Neural progenitor cell (in vitro differentiated cells): ENCODE measurements around the gene ATR. TPM values are rescaled to one million over a fixed set of nuclear protein-coding genes. Genes with fewer than 3 reads are reported as not detected.

Experiments
- DNase-seq: peaks from one replicate; pipeline ENCODE4 v3.0.0-alpha.2; 2016; ENCODE audit warnings: low spot score
- H2AFZ ChIP-seq: fragments of 200-600 bp; sonication (generic); replicated peaks from 2 replicates; pipeline ENCODE4 v1.6.1; 2016; ENCODE audit warnings: antibody characterized with exemption
- H3F3A ChIP-seq: fragments of 200-600 bp; sonication (generic); 2 replicates; pipeline ENCODE4 v1.6.1; 2016; ENCODE audit warnings: antibody characterized with exemption, low read depth
- H3K27ac ChIP-seq: fragments of 200-600 bp; sonication (generic); 2 replicates; pipeline ENCODE4 v1.5.1; 2016; ENCODE audit warnings: mild to moderate bottlenecking
- H3K27me3 ChIP-seq: fragments of 200-600 bp; sonication (generic); 2 replicates; pipeline ENCODE4 v1.6.1; 2016; ENCODE audit warnings: mild to moderate bottlenecking, moderate library complexity
- H3K36me3 ChIP-seq: fragments of 200-600 bp; sonication (generic); 2 replicates; pipeline ENCODE4 v1.5.1; 2016
- H3K4me1 ChIP-seq: fragments of 200-600 bp; sonication (generic); 2 replicates; pipeline ENCODE4 v1.6.1; 2016; ENCODE audit warnings: mixed run types
- H3K4me2 ChIP-seq: fragments of 200-600 bp; sonication (generic); 2 replicates; pipeline ENCODE4 v1.6.1; 2016
- H3K4me3 ChIP-seq: fragments of 200-600 bp; sonication (generic); 2 replicates; pipeline ENCODE4 v1.5.1; 2016
- H3K79me2 ChIP-seq: fragments of 200-600 bp; sonication (generic); 2 replicates; pipeline ENCODE4 v1.6.1; 2016; ENCODE audit warnings: low read depth
- H3K9ac ChIP-seq: fragments of 200-600 bp; sonication (generic); 2 replicates; pipeline ENCODE4 v1.6.1; 2016
- H3K9me3 ChIP-seq: fragments of 200-600 bp; sonication (generic); 2 replicates; pipeline ENCODE4 v1.5.1; 2016; ENCODE audit warnings: low read depth
- H4K20me1 ChIP-seq: fragments of 200-600 bp; sonication (generic); 2 replicates; pipeline ENCODE4 v1.6.1; 2016; ENCODE audit warnings: low read depth
- H3K27ac Mint-ChIP-seq: 3 replicates; pipeline ENCODE4 v1.8.0; 2021; ENCODE audit warnings: mixed read lengths
- H3K27me3 Mint-ChIP-seq: 2 replicates; pipeline ENCODE4 v1.8.0; 2022; ENCODE audit warnings: low read depth, mild to moderate bottlenecking, inconsistent platforms, moderate library complexity, mixed read lengths; ENCODE audit not compliant: insufficient read depth
- H3K36me3 Mint-ChIP-seq: 3 replicates; pipeline ENCODE4 v1.8.0; 2021; ENCODE audit warnings: mixed read lengths
- H3K4me1 Mint-ChIP-seq: 3 replicates; pipeline ENCODE4 v1.8.0; 2021; ENCODE audit warnings: mixed read lengths
- H3K4me3 Mint-ChIP-seq: 3 replicates; pipeline ENCODE4 v1.8.0; 2021; ENCODE audit warnings: mild to moderate bottlenecking, moderate library complexity, mixed read lengths
- H3K9me3 Mint-ChIP-seq: 3 replicates; pipeline ENCODE4 v1.8.0; 2020; ENCODE audit warnings: mixed read lengths
- EZH2 ChIP-seq: fragments of 200-600 bp; sonication (generic); IDR thresholded peaks from 2 replicates; pipeline ENCODE4 v1.6.1; 2017; ENCODE audit warnings: antibody characterized with exemption, mild to moderate bottlenecking, moderate library complexity
- EZH2phosphoT487 ChIP-seq: fragments of 200-600 bp; sonication (generic); IDR thresholded peaks from 2 replicates; pipeline ENCODE4 v1.6.1; 2017; ENCODE audit warnings: antibody characterized with exemption
- total RNA-seq: library from RNA; depleted of rRNA; stranded (reverse); fragments of >200 nt; gene quantifications from 2 replicates; pipeline ENCODE4 v1.2.3, GENCODE V29; 2015; ENCODE audit warnings: low replicate concordance
- TF ChIP-seq, protein P1 (sequence below): fragments of 200-600 bp; sonication (generic); IDR thresholded peaks from 2 replicates; pipeline ENCODE4 v1.5.1; 2017; ENCODE audit warnings: antibody characterized with exemption, mild to moderate bottlenecking

ATR gene
- total RNA-seq, 1 donor from 2014 or later = 48.4 TPM

DNA sequence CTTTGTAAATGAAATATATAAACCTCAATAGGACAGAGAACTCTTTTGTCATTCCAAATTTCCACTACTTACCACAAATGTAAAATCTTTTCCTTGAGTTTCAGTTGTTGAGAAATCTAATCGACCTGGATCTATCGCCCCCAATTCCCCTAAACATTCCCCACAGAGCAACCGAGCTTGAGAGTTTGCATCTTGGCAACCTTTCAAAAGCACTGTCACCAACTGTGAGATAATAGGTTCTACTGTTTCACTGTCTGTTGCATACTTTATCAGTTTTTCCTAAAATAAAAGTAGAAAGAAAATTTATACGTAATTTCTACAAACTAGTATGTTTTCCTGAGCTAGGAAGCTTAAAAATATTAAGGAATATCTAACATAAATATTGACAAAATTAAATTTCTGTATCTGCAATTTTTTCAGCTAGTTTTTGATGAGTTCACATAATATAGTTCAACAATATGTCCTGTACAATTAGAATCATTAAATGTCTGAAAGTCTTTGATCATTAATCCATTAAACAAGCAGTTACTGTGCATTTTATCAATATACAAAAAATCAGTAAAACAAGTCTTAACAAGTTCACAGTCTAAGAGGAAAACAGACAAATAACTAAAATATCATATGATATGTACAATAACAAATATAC is 54.5 kb downstream of the ATR start:
- DNase-seq = no peak
- Histone ChIP-seq H3K9me3 (no peaks in the 10 kb centered on the region), H3K36me3 (peaks cover 15% of the 10 kb centered on the region), H3K27ac (no peak overlapping the region), H3K9ac (no peak overlapping the region), H3K4me3 (no peak overlapping the region), H3K4me2 (no peak overlapping the region), H4K20me1 (no peaks in the 10 kb centered on the region), H3K4me1 (no peaks in the 10 kb centered on the region), H3K79me2 (no peaks in the 10 kb centered on the region), H2AFZ (no peak overlapping the region), H3K27me3 (no peaks in the 10 kb centered on the region), H3F3A (no peaks in the 10 kb centered on the region)
- Mint-ChIP-seq H3K9me3 (no peaks in the 10 kb centered on the region), H3K27ac (no peak overlapping the region), H3K4me3 (no peak overlapping the region), H3K4me1 (no peaks in the 10 kb centered on the region), H3K27me3 (no peaks in the 10 kb centered on the region), H3K36me3 (peaks cover 17% of the 10 kb centered on the region)
- no peak for TF ChIP-seq EZH2phosphoT487
- TF ChIP-seq, protein P1, sequence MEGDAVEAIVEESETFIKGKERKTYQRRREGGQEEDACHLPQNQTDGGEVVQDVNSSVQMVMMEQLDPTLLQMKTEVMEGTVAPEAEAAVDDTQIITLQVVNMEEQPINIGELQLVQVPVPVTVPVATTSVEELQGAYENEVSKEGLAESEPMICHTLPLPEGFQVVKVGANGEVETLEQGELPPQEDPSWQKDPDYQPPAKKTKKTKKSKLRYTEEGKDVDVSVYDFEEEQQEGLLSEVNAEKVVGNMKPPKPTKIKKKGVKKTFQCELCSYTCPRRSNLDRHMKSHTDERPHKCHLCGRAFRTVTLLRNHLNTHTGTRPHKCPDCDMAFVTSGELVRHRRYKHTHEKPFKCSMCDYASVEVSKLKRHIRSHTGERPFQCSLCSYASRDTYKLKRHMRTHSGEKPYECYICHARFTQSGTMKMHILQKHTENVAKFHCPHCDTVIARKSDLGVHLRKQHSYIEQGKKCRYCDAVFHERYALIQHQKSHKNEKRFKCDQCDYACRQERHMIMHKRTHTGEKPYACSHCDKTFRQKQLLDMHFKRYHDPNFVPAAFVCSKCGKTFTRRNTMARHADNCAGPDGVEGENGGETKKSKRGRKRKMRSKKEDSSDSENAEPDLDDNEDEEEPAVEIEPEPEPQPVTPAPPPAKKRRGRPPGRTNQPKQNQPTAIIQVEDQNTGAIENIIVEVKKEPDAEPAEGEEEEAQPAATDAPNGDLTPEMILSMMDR = no peak
- no peak for TF ChIP-seq EZH2

DNA sequence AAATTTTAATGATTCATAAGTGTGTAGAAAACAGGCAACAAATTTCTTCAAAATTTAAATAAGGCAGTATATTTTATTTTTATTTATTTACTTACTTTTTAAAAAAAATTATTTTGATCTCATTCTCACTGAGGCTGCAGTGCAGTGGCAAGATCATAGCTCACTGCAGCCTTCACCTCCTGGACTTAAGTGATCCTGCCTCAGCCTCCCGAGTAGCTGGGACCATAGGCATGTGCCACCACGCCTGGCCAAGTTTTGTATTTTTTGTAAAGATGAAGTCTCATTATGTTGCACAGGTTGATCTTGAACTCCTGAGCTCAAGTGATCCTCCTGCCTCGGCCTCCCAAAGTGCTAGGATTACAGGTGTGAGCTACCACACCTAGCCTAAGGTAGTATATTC is 69.5 kb downstream of the ATR start:
- no peaks in the 10 kb centered on the region for H3K9me3 ChIP-seq
- H3K27me3 Mint-ChIP-seq = no peaks in the 10 kb centered on the region

DNA sequence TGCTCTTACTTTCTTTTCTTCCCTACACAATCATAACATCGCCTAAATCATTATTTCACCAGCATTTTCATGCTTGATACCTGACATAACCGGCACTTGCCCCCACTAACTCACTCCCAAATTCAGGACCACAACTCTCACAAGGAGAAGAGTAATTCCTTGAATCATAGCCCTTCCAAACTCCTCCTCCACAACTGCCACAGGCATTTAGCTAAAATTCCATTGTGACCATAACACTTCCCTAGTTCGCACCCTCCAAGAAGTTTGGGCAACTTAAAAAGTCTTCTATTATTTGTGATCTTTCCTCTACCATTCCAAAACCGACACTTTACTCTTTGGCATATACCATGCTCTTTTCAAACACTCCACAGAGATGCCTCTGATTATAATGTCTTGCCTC is 71.3 kb downstream of the ATR start:
- H3K9me3 Mint-ChIP-seq = no peaks in the 10 kb centered on the region
- peaks cover 6% of the 10 kb centered on the region for H3K36me3 Mint-ChIP-seq
- H3K36me3 ChIP-seq = no peaks in the 10 kb centered on the region
- H3K4me3 ChIP-seq = no peak overlapping the region
- H3K27me3 ChIP-seq = no peaks in the 10 kb centered on the region
- no peak overlapping the region for H3K4me2 ChIP-seq
- no peaks in the 10 kb centered on the region for H3K9me3 ChIP-seq
- no peaks in the 10 kb centered on the region for H3K4me1 ChIP-seq
- no peak overlapping the region for H3K27ac Mint-ChIP-seq
- H3K9ac ChIP-seq = no peak overlapping the region
- H3F3A ChIP-seq = no peaks in the 10 kb centered on the region
- no peaks in the 10 kb centered on the region for H3K4me1 Mint-ChIP-seq
- no peaks in the 10 kb centered on the region for H3K27me3 Mint-ChIP-seq
- H3K27ac ChIP-seq = no peak overlapping the region
- H3K79me2 ChIP-seq = no peaks in the 10 kb centered on the region
- DNase-seq = no peak
- H3K4me3 Mint-ChIP-seq = no peak overlapping the region
- no peaks in the 10 kb centered on the region for H4K20me1 ChIP-seq
- H2AFZ ChIP-seq = no peak overlapping the region
- TF ChIP-seq, protein P1 = no peak
- TF ChIP-seq EZH2 (no peak), EZH2phosphoT487 (no peak)

More for the DNA sequence above, 69.5 kb downstream of the ATR start:
- no peaks in the 10 kb centered on the region for H3K9me3 Mint-ChIP-seq
- no peaks in the 10 kb centered on the region for H3K4me1 Mint-ChIP-seq
- no peak for DNase-seq
- TF ChIP-seq, protein P1 = no peak
- TF ChIP-seq EZH2phosphoT487 (no peak), EZH2 (no peak)
- Histone ChIP-seq H3K36me3 (no peaks in the 10 kb centered on the region), H3K4me3 (no peak overlapping the region), H3K27me3 (no peaks in the 10 kb centered on the region), H3K27ac (no peak overlapping the region), H3K9ac (no peak overlapping the region), H3F3A (no peaks in the 10 kb centered on the region), H3K4me2 (no peak overlapping the region), H3K4me1 (no peaks in the 10 kb centered on the region), H2AFZ (no peak overlapping the region), H4K20me1 (no peaks in the 10 kb centered on the region), H3K79me2 (no peaks in the 10 kb centered on the region)
- H3K4me3 Mint-ChIP-seq = no peak overlapping the region
- H3K36me3 Mint-ChIP-seq = peaks cover 7% of the 10 kb centered on the region
- H3K27ac Mint-ChIP-seq = no peak overlapping the region
